Astrocyte (in vitro differentiated cells and primary cell): ENCODE measurements around the gene SEMG2. TPM values are rescaled to one million over a fixed set of nuclear protein-coding genes. Genes with fewer than 3 reads are reported as not detected.

Experiments
- DNase-seq: peaks from one replicate; pipeline ENCODE4 v3.0.0-alpha.2; 2010; ENCODE audit warnings: low read depth
- FAIRE-seq: peaks from 2 replicates; lab custom pipeline; 2011; peaks lifted over from hg19 to GRCh38; lab: Jason Lieb, UNC
- H2AFZ ChIP-seq: 2 replicates; pipeline ENCODE4 v1.6.0; 2012; ENCODE audit warnings: low read depth, low read length, inconsistent platforms
- H3K27ac ChIP-seq: 2 replicates; pipeline ENCODE4 v1.5.1; 2011; ENCODE audit warnings: low read depth, low read length, inconsistent platforms
- H3K27me3 ChIP-seq: 2 replicates; pipeline ENCODE4 v1.6.0; 2011; ENCODE audit warnings: low read length, inconsistent platforms; ENCODE audit not compliant: insufficient read depth
- H3K36me3 ChIP-seq: 2 replicates; pipeline ENCODE4 v1.5.1; 2011; ENCODE audit warnings: low read length, inconsistent platforms; ENCODE audit not compliant: insufficient read depth
- H3K4me1 ChIP-seq: 2 replicates; pipeline ENCODE4 v1.5.1; 2011; ENCODE audit warnings: low read length, inconsistent platforms; ENCODE audit not compliant: insufficient read depth
- H3K4me2 ChIP-seq: 2 replicates; pipeline ENCODE4 v1.6.0; 2012; ENCODE audit warnings: low read length, inconsistent platforms
- H3K4me3 ChIP-seq: 2 replicates; pipeline ENCODE4 v1.5.1; 2011; ENCODE audit warnings: low read depth, mild to moderate bottlenecking, low read length, inconsistent platforms; ENCODE audit not compliant: insufficient read depth
- H3K79me2 ChIP-seq: 2 replicates; pipeline ENCODE4 v1.6.0; 2012; ENCODE audit warnings: mild to moderate bottlenecking, low read length, inconsistent platforms; ENCODE audit not compliant: insufficient read depth
- H3K9ac ChIP-seq: 2 replicates; pipeline ENCODE4 v1.6.0; 2012; ENCODE audit warnings: mild to moderate bottlenecking, low read length, inconsistent platforms
- H3K9me3 ChIP-seq: 2 replicates; pipeline ENCODE4 v1.5.1; 2012; ENCODE audit warnings: low read depth, mild to moderate bottlenecking, low read length, inconsistent platforms; ENCODE audit not compliant: insufficient read depth
- H4K20me1 ChIP-seq: 2 replicates; pipeline ENCODE4 v1.6.0; 2012; ENCODE audit warnings: low read length, inconsistent platforms; ENCODE audit not compliant: insufficient read depth
- H3K27ac Mint-ChIP-seq: one replicate; pipeline ENCODE4 v1.8.0; 2021; ENCODE audit warnings: mild to moderate bottlenecking, mixed read lengths; ENCODE audit not compliant: unreplicated experiment
- H3K27me3 Mint-ChIP-seq: one replicate; pipeline ENCODE4 v1.8.0; 2021; ENCODE audit warnings: low read depth, mixed read lengths; ENCODE audit not compliant: unreplicated experiment
- H3K36me3 Mint-ChIP-seq: one replicate; pipeline ENCODE4 v1.8.0; 2021; ENCODE audit warnings: low read depth, mixed read lengths; ENCODE audit not compliant: unreplicated experiment
- H3K4me1 Mint-ChIP-seq: one replicate; pipeline ENCODE4 v1.8.0; 2021; ENCODE audit warnings: low read depth, mixed read lengths; ENCODE audit not compliant: unreplicated experiment
- H3K4me3 Mint-ChIP-seq: one replicate; pipeline ENCODE4 v1.8.0; 2021; ENCODE audit warnings: mild to moderate bottlenecking, moderate library complexity, mixed read lengths; ENCODE audit not compliant: unreplicated experiment
- H3K9me3 Mint-ChIP-seq: one replicate; pipeline ENCODE4 v1.8.0; 2021; ENCODE audit warnings: mild to moderate bottlenecking, mixed read lengths; ENCODE audit not compliant: unreplicated experiment
- CTCF ChIP-seq: IDR thresholded peaks from 2 replicates; pipeline ENCODE4 v1.5.1; 2011; ENCODE audit warnings: low read depth, mild to moderate bottlenecking, inconsistent platforms, low read length, moderate library complexity; ENCODE audit not compliant: insufficient read depth
- EZH2 ChIP-seq: IDR thresholded peaks from 2 replicates; pipeline ENCODE4 v1.6.1; 2012; ENCODE audit warnings: mild to moderate bottlenecking, low read length, inconsistent platforms; ENCODE audit not compliant: insufficient read depth
- total RNA-seq: library from RNA; stranded (reverse); gene quantifications from 2 replicates; pipeline ENCODE4 v1.2.1, GENCODE V29; 2021

SEMG2 gene
- total RNA-seq, 1 donor from 2014 or later: not detected

- no peak for TF ChIP-seq CTCF
- no peak for TF ChIP-seq EZH2
- H3K4me1 Mint-ChIP-seq: no peaks in the 10 kb centered on the region
- no peaks in the 10 kb centered on the region for H3K79me2 ChIP-seq
- H3K27me3 Mint-ChIP-seq: peaks cover 7% of the 10 kb centered on the region
- H2AFZ ChIP-seq: no peak overlapping the region
- DNase-seq (no peak), FAIRE-seq (no peak)
- H3K27ac Mint-ChIP-seq: no peak overlapping the region
- no peak overlapping the region for H3K27ac ChIP-seq
- H4K20me1 ChIP-seq: no peaks in the 10 kb centered on the region
- H3K9me3 Mint-ChIP-seq: no peaks in the 10 kb centered on the region
- H3K9ac ChIP-seq: no peak overlapping the region
- no peaks in the 10 kb centered on the region for H3K36me3 Mint-ChIP-seq
- H3K4me2 ChIP-seq: no peak overlapping the region
- no peaks in the 10 kb centered on the region for H3K27me3 ChIP-seq
- H3K4me3 ChIP-seq: no peak overlapping the region
- H3K4me3 Mint-ChIP-seq: no peak overlapping the region
- H3K4me1 ChIP-seq: no peaks in the 10 kb centered on the region
- H3K36me3 ChIP-seq: no peaks in the 10 kb centered on the region
- H3K9me3 ChIP-seq: no peaks in the 10 kb centered on the region
Observed at GRCh38 chr20:45176526-45177267, 44.5 kb upstream of the SEMG2 start.

GRCh38 chr20:45179166-45179565 lies 42.0 kb upstream of the SEMG2 start:
- Histone ChIP-seq H3K4me1 (no peaks in the 10 kb centered on the region), H3K36me3 (no peaks in the 10 kb centered on the region), H2AFZ (no peak overlapping the region), H3K9me3 (no peaks in the 10 kb centered on the region), H3K4me2 (no peak overlapping the region), H3K79me2 (no peaks in the 10 kb centered on the region), H4K20me1 (no peaks in the 10 kb centered on the region), H3K9ac (no peak overlapping the region), H3K27me3 (no peaks in the 10 kb centered on the region), H3K4me3 (no peak overlapping the region), H3K27ac (no peak overlapping the region)
- Mint-ChIP-seq H3K9me3 (no peaks in the 10 kb centered on the region), H3K4me3 (no peak overlapping the region), H3K36me3 (no peaks in the 10 kb centered on the region), H3K4me1 (no peaks in the 10 kb centered on the region), H3K27ac (no peak overlapping the region), H3K27me3 (peaks cover 7% of the 10 kb centered on the region)
- TF ChIP-seq CTCF (no peak), EZH2 (no peak)
- DNase-seq (no peak), FAIRE-seq (no peak)

GRCh38 chr20:45181639-45182038 lies 39.5 kb upstream of the SEMG2 start:
- Histone ChIP-seq H3K4me3 (no peak overlapping the region), H2AFZ (no peak overlapping the region), H3K27ac (no peak overlapping the region), H3K4me2 (no peak overlapping the region), H4K20me1 (no peaks in the 10 kb centered on the region), H3K36me3 (no peaks in the 10 kb centered on the region), H3K27me3 (no peaks in the 10 kb centered on the region), H3K9ac (no peak overlapping the region), H3K79me2 (no peaks in the 10 kb centered on the region), H3K9me3 (no peaks in the 10 kb centered on the region), H3K4me1 (no peaks in the 10 kb centered on the region)
- Mint-ChIP-seq H3K4me1 (no peaks in the 10 kb centered on the region), H3K27me3 (no peaks in the 10 kb centered on the region), H3K9me3 (no peaks in the 10 kb centered on the region), H3K36me3 (no peaks in the 10 kb centered on the region), H3K27ac (no peak overlapping the region), H3K4me3 (no peak overlapping the region)
- DNase-seq (no peak), FAIRE-seq (no peak)
- no peak for TF ChIP-seq CTCF
- no peak for TF ChIP-seq EZH2
